K562 (cell line): ENCODE results near the gene PTGR1. TPM values are rescaled to one million over a fixed set of nuclear protein-coding genes. Genes with fewer than 3 reads are reported as not detected.

Experiments
- EHMT2 ChIP-seq: fragments of 450-650 bp; IDR thresholded peaks from 2 replicates; pipeline ENCODE4 v1.6.1; 2018; ENCODE audit warnings: antibody characterized with exemption
- FOXK1 ChIP-seq: sonication (generic); formaldehyde crosslinking; IDR thresholded peaks from 2 replicates; pipeline ENCODE4 v1.8.0; 2022; ENCODE audit warnings: missing genetic modification reagents, mild to moderate bottlenecking, borderline replicate concordance
- HNRNPK ChIP-seq: fragments of 200-400 bp; formaldehyde crosslinking; IDR thresholded peaks from one replicate; pipeline ENCODE4 v1.6.1; 2018; ENCODE audit warnings: mild to moderate bottlenecking, low read depth, low read length; ENCODE audit not compliant: poor library complexity, severe bottlenecking
- LARP7 ChIP-seq: fragments of 450-650 bp; IDR thresholded peaks from 2 replicates; pipeline ENCODE4 v1.6.1; 2016
- POLR2A ChIP-seq: fragments of 450-650 bp; conservative IDR thresholded peaks from 2 replicates; pipeline ENCODE4 v1.6.1; 2016
- RBM34 ChIP-seq: fragments of 200-400 bp; formaldehyde crosslinking; IDR thresholded peaks from 2 replicates; pipeline ENCODE4 v1.6.1; 2018; ENCODE audit warnings: low read length, borderline replicate concordance; ENCODE audit not compliant: insufficient read depth
- ZNF232 ChIP-seq: sonication (generic); formaldehyde crosslinking; IDR thresholded peaks from 2 replicates; pipeline ENCODE4 v1.8.0; 2022; ENCODE audit warnings: mild to moderate bottlenecking, missing genetic modification reagents
- ZNF707 ChIP-seq: fragments of 250-450 bp; sonication (Bioruptor Pico); conservative IDR thresholded peaks from 2 replicates; pipeline ENCODE4 v1.8.0; 2022; ENCODE audit warnings: inconsistent platforms, mild to moderate bottlenecking, moderate library complexity
- polyA plus RNA-seq, 8 experiments: library from polyadenylated mRNA; depleted of rRNA in 4 of 8; stranded (reverse) in 5 of 8; unstranded in 3 of 8; fragments of >200 nt; fragmentation: Nextera tagmentation in 2 of 8; fragmentation: Illumina TruSeq in 1 of 8; extraction: Ambion mirVana in 2 of 8; extraction: Trizol in 1 of 8; gene quantifications; 2 replicates each; pipeline versions ENCODE4 v1.2.1 to v1.2.3, GENCODE V29; 2011 to 2014; ENCODE audit warnings: inconsistent platforms in 1 of 8, missing spikeins in 1 of 8
- total RNA-seq, 7 experiments: library from RNA; depleted of rRNA in 6 of 7; stranded (reverse); fragments of >200 nt in 6 of 7; fragmentation: Illumina TruSeq in 2 of 7; extraction: Trizol in 2 of 7; gene quantifications; 2 replicates each; pipeline versions ENCODE4 v1.2.1 to v1.2.3, GENCODE V29; 2011 to 2021; ENCODE audit warnings: low replicate concordance in 1 of 7
- TF ChIP-seq, protein P1 (sequence below): sonication (generic); formaldehyde crosslinking; IDR thresholded peaks from 2 replicates; pipeline ENCODE4 v1.8.1; 2023; ENCODE audit warnings: mild to moderate bottlenecking, missing genetic modification reagents
- TF ChIP-seq, protein P2 (sequence below): fragments of 250-450 bp; sonication (Bioruptor Pico); IDR thresholded peaks from 2 replicates; pipeline ENCODE4 v1.9.0; 2021; ENCODE audit warnings: mild to moderate bottlenecking
- TF ChIP-seq, protein P3 (sequence below): IDR thresholded peaks from 2 replicates; pipeline ENCODE4 v1.6.1; 2011; ENCODE audit warnings: borderline replicate concordance, low read depth, mild to moderate bottlenecking, moderate library complexity, low read length; ENCODE audit not compliant: insufficient read depth, poor library complexity, severe bottlenecking

The PTGR1 gene
- total and polyA plus RNA-seq, 9 of the 15 experiments (the other 6 are each of a cell fraction or from before 2014, with no cell fraction given) = 0.22 TPM; not detected in 8

DNA sequence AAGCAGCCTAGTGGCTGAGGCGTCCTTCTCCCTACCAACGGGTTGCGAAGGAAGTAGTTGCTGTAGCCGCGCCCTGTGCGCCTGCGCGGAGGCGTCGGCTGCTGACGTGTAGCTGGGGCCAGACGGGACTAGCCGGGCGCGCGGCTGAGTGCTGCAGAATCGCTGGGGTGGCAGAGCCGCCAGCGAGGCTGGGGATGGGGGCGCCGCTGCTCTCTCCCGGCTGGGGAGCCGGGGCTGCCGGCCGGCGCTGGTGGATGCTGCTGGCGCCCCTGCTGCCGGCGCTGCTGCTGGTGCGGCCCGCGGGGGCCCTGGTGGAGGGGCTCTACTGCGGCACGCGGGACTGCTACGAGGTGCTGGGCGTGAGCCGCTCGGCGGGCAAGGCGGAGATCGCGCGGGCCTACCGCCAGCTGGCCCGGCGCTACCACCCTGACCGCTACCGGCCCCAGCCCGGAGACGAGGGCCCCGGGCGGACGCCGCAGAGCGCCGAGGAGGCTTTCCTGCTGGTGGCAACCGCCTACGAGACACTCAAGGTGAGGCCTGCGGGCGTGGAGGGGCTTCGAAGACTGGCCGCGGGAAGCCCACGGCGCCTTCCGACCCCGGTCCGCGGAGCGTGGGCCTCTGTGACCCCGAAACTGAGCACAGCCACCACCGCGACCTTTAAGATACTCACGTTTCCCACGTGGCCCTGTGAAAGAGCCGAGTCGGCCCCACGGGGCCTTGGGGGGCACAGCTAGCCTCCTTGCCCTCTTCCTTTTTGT is 31.9 kb upstream of the PTGR1 start, which contains the start of gene DNAJC25 (continued):
- TF ChIP-seq, protein P1, sequence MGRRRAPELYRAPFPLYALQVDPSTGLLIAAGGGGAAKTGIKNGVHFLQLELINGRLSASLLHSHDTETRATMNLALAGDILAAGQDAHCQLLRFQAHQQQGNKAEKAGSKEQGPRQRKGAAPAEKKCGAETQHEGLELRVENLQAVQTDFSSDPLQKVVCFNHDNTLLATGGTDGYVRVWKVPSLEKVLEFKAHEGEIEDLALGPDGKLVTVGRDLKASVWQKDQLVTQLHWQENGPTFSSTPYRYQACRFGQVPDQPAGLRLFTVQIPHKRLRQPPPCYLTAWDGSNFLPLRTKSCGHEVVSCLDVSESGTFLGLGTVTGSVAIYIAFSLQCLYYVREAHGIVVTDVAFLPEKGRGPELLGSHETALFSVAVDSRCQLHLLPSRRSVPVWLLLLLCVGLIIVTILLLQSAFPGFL (CRISPR knock-in tag) = no peak
- TF ChIP-seq FOXK1 (CRISPR knock-in tag) (no peak), LARP7 (no peak), EHMT2 (no peak), ZNF707 (CRISPR knock-in tag) (no peak), RBM34 (peak; percentile 49; the same call in 1 of the 2 replicates), ZNF232 (no peak), POLR2A (peak; percentile 94), HNRNPK (no peak)
- TF ChIP-seq, protein P2, sequence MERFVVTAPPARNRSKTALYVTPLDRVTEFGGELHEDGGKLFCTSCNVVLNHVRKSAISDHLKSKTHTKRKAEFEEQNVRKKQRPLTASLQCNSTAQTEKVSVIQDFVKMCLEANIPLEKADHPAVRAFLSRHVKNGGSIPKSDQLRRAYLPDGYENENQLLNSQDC = peak; percentile 44; the same call in 1 of the 2 replicates
- TF ChIP-seq, protein P3, sequence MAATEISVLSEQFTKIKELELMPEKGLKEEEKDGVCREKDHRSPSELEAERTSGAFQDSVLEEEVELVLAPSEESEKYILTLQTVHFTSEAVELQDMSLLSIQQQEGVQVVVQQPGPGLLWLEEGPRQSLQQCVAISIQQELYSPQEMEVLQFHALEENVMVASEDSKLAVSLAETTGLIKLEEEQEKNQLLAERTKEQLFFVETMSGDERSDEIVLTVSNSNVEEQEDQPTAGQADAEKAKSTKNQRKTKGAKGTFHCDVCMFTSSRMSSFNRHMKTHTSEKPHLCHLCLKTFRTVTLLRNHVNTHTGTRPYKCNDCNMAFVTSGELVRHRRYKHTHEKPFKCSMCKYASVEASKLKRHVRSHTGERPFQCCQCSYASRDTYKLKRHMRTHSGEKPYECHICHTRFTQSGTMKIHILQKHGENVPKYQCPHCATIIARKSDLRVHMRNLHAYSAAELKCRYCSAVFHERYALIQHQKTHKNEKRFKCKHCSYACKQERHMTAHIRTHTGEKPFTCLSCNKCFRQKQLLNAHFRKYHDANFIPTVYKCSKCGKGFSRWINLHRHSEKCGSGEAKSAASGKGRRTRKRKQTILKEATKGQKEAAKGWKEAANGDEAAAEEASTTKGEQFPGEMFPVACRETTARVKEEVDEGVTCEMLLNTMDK = no peak
